ENCODE measurements around the gene FBXO8. TPM values are rescaled to one million over a fixed set of nuclear protein-coding genes. Genes with fewer than 3 reads are reported as not detected.

FBXO8 gene, protein sequence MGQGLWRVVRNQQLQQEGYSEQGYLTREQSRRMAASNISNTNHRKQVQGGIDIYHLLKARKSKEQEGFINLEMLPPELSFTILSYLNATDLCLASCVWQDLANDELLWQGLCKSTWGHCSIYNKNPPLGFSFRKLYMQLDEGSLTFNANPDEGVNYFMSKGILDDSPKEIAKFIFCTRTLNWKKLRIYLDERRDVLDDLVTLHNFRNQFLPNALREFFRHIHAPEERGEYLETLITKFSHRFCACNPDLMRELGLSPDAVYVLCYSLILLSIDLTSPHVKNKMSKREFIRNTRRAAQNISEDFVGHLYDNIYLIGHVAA
- 10 to 100 TPM; 18.3 to 20.3 TPM for total RNA-seq
- polyA plus RNA-seq, result 14.5 TPM

- H3K4me1 Mint-ChIP-seq, result peaks cover 65 to 86% (median 84%) of the 10 kb centered on the region in 3 donors
- Histone ChIP-seq H3K4me1 (ENCODE audit: insufficient read depth, low read length) (peaks cover 47% of the 10 kb centered on the region), H3K9me3 (ENCODE audit: low read length) (no peaks in the 10 kb centered on the region), H3K27me3 (ENCODE audit: insufficient read depth, low read length, poor library complexity, severe bottlenecking) (no peaks in the 10 kb centered on the region), H3K4me3 (ENCODE audit: low read length) (peak within 1 kb of the TSS; percentile 90), H3K27ac (ENCODE audit: low read depth, low read length) (peak within 1 kb of the TSS; percentile 99), H3K36me3 (ENCODE audit: insufficient read depth, low read length) (no peaks in the 10 kb centered on the region)
- peaks cover 6 to 39% (median 7%) of the 10 kb centered on the region in 3 donors for H3K36me3 Mint-ChIP-seq
- POLR2A ChIA-PET, result interaction anchor here (0.9 to 1.1 kb wide), 2 partner anchors 18 to 913 kb away, joined by 3 to 4 read pairs; partner anchors contain the start of gene SAP30
- peak within 1 kb of the TSS; percentile 94 to 100 (median 100) for H3K27ac Mint-ChIP-seq
- DNase-seq, result peak; percentile 56 to 79 (median 75)
- H3K4me3 Mint-ChIP-seq, result peak within 1 kb of the TSS; percentile 89 to 100 (median 100)
- no peaks in the 10 kb centered on the region for H3K27me3 Mint-ChIP-seq
- CTCF ChIA-PET, result interaction anchor here (1.2 kb wide), 1 partner anchor 14 kb away, joined by 3 read pairs; no protein-coding TSS in a partner anchor
- H3K9me3 Mint-ChIP-seq, result peaks cover 0 to 7% (median 0%) of the 10 kb centered on the region in 5 donors
Observed at GRCh38 chr4:174283507-174284471, at the start of gene FBXO8, which contains the start of gene CEP44. Gene FBXO8 (minus strand): TSS chr4:174283667. CDS start chr4:174263092, 20,575 bp downstream. Gene CEP44 (plus strand): TSS chr4:174283911. CDS start chr4:174299122, 15,211 bp downstream.

- Mint-ChIP-seq H3K27ac (no peak overlapping the region), H3K27me3 (peaks cover 0 to 2% of the 10 kb centered on the region in 2 donors), H3K4me3 (no peak overlapping the region), H3K36me3 (peaks cover 0 to 3% (median 3%) of the 10 kb centered on the region in 3 donors), H3K9me3 (no peaks in the 10 kb centered on the region), H3K4me1 (no peaks in the 10 kb centered on the region)
- ChIA-PET CTCF (no interaction called here), POLR2A (no interaction called here)
- Histone ChIP-seq H3K27me3 (ENCODE audit: insufficient read depth, low read length, poor library complexity, severe bottlenecking) (peaks cover 3% of the 10 kb centered on the region), H3K36me3 (ENCODE audit: insufficient read depth, low read length) (no peaks in the 10 kb centered on the region), H3K9me3 (ENCODE audit: low read length) (no peaks in the 10 kb centered on the region), H3K4me1 (ENCODE audit: insufficient read depth, low read length) (no peaks in the 10 kb centered on the region), H3K27ac (ENCODE audit: low read depth, low read length) (no peak overlapping the region), H3K4me3 (ENCODE audit: low read length) (no peak overlapping the region)
- DNase-seq, result no peak
Observed at GRCh38 chr4:174332741-174333493, 49.5 kb upstream of the FBXO8 start.

DNA sequence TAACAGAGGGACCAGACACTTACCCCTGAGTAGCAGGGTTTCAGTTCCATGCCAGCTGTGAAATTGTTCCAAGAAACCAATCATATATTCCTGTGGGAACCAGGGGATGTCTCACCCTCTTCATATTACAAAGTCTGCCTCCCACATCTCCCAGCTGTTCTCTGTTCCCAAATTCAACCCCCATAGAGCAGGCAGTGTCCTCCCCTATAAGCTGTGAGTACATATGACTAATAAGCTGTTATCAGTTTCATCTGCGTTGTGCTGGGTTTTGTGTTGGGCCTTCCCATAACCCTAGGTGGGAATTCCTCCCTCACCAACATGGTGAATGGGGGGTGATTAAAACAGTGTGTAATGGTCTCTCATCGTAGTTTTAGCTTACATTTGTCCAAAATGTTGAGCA lies 41.3 kb upstream of the FBXO8 start:
- Mint-ChIP-seq H3K36me3 (peaks cover 0 to 1% (median 0%) of the 10 kb centered on the region in 3 donors), H3K27ac (no peak overlapping the region), H3K4me1 (no peaks in the 10 kb centered on the region), H3K27me3 (peaks cover 0 to 2% of the 10 kb centered on the region in 2 donors), H3K4me3 (no peak overlapping the region), H3K9me3 (no peaks in the 10 kb centered on the region)
- Histone ChIP-seq H3K4me3 (ENCODE audit: low read length) (no peak overlapping the region), H3K27ac (ENCODE audit: low read depth, low read length) (no peak overlapping the region), H3K9me3 (ENCODE audit: low read length) (no peaks in the 10 kb centered on the region), H3K36me3 (ENCODE audit: insufficient read depth, low read length) (no peaks in the 10 kb centered on the region), H3K4me1 (ENCODE audit: insufficient read depth, low read length) (no peaks in the 10 kb centered on the region), H3K27me3 (ENCODE audit: insufficient read depth, low read length, poor library complexity, severe bottlenecking) (no peaks in the 10 kb centered on the region)
- no peak for DNase-seq
- ChIA-PET CTCF (no interaction called here), POLR2A (no interaction called here)

- Mint-ChIP-seq H3K36me3 (peaks cover 0 to 1% (median 0%) of the 10 kb centered on the region in 3 donors), H3K9me3 (no peaks in the 10 kb centered on the region), H3K4me3 (no peak overlapping the region), H3K27me3 (peaks cover 0 to 2% of the 10 kb centered on the region in 2 donors), H3K27ac (no peak overlapping the region), H3K4me1 (no peaks in the 10 kb centered on the region)
- no peaks in the 10 kb centered on the region for H3K27me3 ChIP-seq (ENCODE audit: insufficient read depth, low read length, poor library complexity, severe bottlenecking)
- ChIA-PET CTCF (no interaction called here), POLR2A (no interaction called here)
- no peaks in the 10 kb centered on the region for H3K36me3 ChIP-seq (ENCODE audit: insufficient read depth, low read length)
- no peak overlapping the region for H3K27ac ChIP-seq (ENCODE audit: low read depth, low read length)
- no peaks in the 10 kb centered on the region for H3K9me3 ChIP-seq (ENCODE audit: low read length)
- H3K4me1 ChIP-seq (ENCODE audit: insufficient read depth, low read length), result no peaks in the 10 kb centered on the region
- H3K4me3 ChIP-seq (ENCODE audit: low read length), result no peak overlapping the region
- DNase-seq, result no peak
Observed at GRCh38 chr4:174324236-174324635, 40.8 kb upstream of the FBXO8 start.

GRCh38 chr4:174320494-174321199 lies 37.2 kb upstream of the FBXO8 start:
- H3K27ac Mint-ChIP-seq, result no peak overlapping the region
- peaks cover 0 to 19% (median 1%) of the 10 kb centered on the region in 3 donors for H3K36me3 Mint-ChIP-seq
- no peaks in the 10 kb centered on the region for H3K9me3 Mint-ChIP-seq
- Histone ChIP-seq H3K4me3 (ENCODE audit: low read length) (no peak overlapping the region), H3K9me3 (ENCODE audit: low read length) (no peaks in the 10 kb centered on the region), H3K36me3 (ENCODE audit: insufficient read depth, low read length) (peaks cover 3% of the 10 kb centered on the region), H3K4me1 (ENCODE audit: insufficient read depth, low read length) (no peaks in the 10 kb centered on the region), H3K27ac (ENCODE audit: low read depth, low read length) (no peak overlapping the region), H3K27me3 (ENCODE audit: insufficient read depth, low read length, poor library complexity, severe bottlenecking) (no peaks in the 10 kb centered on the region)
- H3K4me3 Mint-ChIP-seq, result no peak overlapping the region
- DNase-seq, result no peak
- CTCF ChIA-PET, result no interaction called here
- H3K27me3 Mint-ChIP-seq, result no peaks in the 10 kb centered on the region
- H3K4me1 Mint-ChIP-seq, result no peaks in the 10 kb centered on the region
- POLR2A ChIA-PET, result no interaction called here

GRCh38 chr4:174318829-174319764 lies 35.6 kb upstream of the FBXO8 start:
- Histone ChIP-seq H3K27ac (ENCODE audit: low read depth, low read length) (no peak overlapping the region), H3K36me3 (ENCODE audit: insufficient read depth, low read length) (peaks cover 3% of the 10 kb centered on the region), H3K4me3 (ENCODE audit: low read length) (no peak overlapping the region), H3K4me1 (ENCODE audit: insufficient read depth, low read length) (no peaks in the 10 kb centered on the region), H3K27me3 (ENCODE audit: insufficient read depth, low read length, poor library complexity, severe bottlenecking) (no peaks in the 10 kb centered on the region), H3K9me3 (ENCODE audit: low read length) (no peaks in the 10 kb centered on the region)
- Mint-ChIP-seq H3K36me3 (peaks cover 0 to 28% (median 1%) of the 10 kb centered on the region in 3 donors), H3K4me3 (no peak overlapping the region), H3K4me1 (no peaks in the 10 kb centered on the region), H3K9me3 (no peaks in the 10 kb centered on the region), H3K27ac (no peak overlapping the region), H3K27me3 (no peaks in the 10 kb centered on the region)
- POLR2A ChIA-PET, result no interaction called here
- CTCF ChIA-PET, result interaction anchor here (0.7 to 1.1 kb wide), 2 partner anchors 71 to 97 kb away, joined by 3 read pairs; no protein-coding TSS in a partner anchor
- peak in 2 of 5 donors; percentile 11 to 12 for DNase-seq
